GM21619 (cell line): ENCODE results near the gene NMRK2.

Experiments used
- ATAC-seq: cut with Tn5 transposase; IDR thresholded peaks from one replicate; pipeline ENCODE4 v1.9.1; 2021; ENCODE audit not compliant: unreplicated experiment

NMRK2 gene

DNA sequence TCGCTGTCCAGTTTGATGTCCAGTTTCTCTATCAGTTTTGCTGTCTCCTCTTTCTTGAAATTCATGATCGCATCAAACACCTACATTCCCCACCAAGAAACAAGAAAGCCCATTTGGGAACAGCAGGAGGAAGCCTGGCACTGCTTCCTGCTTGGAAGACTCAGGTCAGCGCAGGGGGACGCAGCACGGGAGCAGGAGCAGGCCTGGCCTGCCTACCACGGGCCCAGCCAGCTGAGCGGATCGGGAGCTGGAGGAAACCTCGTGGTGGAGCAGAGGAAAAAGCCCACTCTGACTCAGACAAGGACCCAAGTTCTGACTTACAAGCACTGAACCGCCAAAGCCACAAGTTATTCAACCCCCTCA is 48.5 kb downstream of the NMRK2 start:
- no peak for ATAC-seq

DNA sequence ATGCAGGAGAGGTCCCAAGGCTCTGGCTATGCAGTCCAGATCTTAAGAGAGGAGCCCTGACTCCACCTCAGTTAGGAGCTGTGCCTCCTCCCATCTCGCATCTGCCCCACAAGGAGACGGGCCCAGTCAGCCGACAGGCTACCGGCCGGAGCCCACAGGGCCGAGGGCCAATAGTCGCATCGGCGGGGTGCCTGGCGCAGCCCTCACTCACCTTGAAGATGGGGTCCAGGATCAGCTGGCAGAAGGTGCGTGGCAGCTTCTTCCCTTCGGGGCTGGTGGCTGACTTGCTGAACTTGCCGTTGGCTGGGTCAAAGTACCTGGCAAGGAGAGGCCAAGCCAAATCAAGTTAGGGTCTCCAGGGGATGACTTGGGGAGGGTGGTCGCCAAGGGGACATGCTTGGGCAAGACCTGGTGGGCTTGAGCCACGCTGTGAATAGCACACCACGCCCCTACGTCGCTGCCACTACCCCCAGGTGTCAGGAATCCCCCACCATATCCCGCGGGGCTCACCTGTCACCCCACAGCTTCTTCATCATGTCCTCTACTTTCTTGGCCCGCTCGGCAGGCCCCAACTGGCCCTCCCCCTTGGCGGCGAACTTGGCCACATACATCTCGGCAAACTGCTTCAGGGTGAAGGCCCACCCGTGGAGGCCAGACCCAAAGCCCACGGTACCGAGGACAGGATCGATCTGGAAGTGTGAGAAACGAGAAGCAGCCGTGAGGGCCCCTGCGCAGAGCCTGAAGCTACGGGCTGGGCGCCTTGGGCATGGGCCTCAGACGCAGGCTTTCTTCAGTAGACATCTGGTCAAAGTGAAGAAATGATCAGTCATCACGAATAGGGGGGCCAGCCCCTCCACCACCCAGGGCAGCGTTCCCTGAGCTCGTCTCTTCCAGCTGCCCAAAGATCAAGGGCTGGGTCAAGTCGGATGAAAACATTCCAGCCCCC is 49.1 kb downstream of the NMRK2 start:
- no peak for ATAC-seq

DNA sequence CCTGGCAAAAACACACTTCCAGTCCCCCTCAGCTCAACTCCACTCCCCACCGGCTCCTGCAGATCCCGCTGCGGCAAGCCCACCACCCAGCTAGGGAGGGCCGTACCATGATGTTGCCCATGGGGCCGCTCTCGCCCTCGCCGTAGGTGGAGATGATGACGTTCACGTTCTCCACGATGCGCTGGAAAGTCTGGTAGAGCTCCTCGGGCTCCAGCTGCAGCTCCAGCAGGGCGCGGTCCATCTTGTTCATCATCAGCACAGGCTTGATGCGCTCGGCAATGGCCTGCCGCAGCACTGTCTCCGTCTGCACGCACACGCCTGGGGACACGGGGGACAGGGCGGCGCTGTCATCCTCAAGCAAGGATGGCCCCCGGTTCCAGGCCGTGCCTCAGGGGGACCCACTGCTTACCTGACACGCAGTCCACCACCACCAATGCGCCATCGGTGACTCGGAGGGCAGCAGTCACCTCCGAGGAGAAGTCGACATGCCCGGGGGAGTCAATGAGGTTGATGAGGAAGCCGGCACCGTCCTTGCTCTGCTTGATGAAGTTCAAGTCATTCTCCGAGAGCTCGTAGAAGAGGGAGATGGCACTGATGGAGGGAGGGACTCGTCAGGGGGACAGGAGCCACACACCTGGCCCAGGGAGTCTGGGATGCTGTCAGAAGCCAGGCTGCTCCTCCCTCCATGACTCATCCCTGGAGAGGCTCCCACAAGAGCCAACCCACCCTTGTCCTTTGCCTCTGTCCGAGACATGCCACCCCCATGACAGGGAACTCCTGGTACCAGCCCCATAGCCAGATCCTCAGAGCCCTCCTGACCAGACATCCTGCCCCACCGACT is 50.1 kb downstream of the NMRK2 start:
- ATAC-seq: no peak

DNA sequence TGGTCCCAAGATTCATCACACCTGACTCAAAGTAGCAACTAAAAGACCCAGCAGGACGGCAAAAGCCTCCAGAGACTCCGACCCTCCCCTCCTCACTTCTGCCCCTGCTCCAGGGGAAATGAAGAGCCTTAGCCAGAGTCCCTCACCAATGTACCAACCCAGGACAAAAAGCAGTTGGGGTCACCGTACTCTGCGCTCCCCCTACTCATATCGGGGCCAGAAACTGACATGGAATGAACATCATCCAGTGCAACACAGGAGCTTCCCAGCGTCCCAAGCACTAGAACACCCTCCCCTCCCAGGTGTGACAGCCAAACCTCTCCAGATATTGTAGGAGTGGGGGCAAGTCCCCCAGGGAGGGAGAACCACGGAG is 50.7 kb downstream of the NMRK2 start:
- no peak for ATAC-seq

DNA sequence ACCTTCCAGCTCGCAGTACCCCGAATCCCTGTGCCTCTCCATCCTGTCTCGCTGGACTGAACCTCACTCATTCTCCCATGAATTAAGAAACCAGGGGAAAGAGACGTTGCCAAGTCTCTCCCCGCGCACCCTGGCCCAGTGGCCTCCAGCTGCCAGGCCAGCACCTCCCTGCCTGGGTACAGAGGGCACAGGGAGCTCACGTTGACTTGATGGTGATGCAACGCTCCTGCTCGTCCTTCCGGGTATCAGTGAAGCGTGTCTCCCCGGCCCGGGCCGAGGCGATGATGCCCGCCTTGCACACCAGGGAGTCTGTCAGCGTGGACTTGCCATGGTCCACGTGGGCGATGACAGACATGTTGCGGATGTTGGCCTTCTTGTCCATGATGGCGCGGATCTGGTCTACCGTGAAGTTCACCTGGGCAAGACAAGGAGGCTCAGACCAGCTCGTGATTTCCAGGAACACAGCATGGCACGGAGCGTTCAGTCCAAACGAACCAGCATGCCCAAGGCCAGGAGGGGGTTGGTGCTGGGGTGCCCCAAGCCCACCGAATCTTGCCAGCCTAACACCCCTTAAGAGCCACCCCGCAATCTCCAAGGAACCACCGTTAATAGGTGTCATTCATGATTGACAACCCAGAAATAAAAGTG is 51.2 kb downstream of the NMRK2 start:
- no peak for ATAC-seq

DNA sequence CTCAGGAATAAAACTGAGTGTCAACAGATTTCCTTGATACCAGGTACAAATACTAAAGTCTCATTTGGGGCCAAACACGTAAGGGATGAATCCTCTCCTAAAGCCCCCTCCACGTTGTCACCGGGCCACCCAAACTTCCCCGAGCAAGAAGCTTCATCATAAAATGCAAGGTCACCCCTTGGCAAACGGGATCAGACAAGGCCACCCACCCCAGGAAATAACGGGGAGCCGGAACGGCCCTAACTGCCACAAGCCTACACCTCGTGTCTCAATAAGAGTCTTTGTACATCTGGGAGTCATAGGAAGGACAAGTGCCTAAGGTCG is 51.7 kb downstream of the NMRK2 start:
- ATAC-seq: no peak

DNA sequence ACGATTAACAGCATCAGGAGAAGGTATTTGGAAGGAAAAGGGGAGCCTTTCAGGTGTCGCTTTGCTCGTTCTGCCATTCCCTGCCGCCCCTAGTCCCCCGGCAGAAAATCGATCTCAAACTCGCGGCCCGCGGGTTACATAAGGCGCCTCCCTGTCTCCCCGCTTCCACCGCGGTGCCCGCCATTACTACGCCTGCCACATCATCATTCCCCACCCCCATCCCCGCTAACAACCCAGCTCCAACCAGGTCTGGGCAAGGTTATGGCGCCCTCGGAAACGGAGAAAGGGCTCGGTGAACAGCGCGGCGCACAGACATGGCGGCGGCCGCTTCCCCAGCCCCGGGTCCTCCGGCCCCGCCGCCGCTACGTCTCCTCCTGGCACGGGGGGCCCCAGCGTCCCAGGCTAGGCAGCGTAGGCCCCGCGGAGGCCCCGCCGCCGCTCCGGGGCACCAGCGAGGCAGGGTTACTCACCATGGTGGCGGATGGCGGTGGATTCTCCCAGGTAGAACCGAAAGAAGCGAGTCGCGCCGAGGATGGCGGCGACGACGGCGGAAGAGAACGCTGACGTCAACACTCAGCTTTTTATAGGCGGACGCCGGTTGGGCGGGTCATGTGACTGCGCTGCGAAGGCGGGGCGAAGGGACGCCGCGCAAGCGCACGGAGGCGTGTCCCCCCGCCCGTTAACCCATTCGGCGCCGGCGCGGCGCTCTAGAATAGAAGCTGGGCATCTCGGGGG is 52.2 kb downstream of the NMRK2 start, which contains the start of gene EEF2:
Gene EEF2, minus strand, starts transcription at position 556 of the 735 bp plus-strand sequence. Its CDS starts 83 bp downstream, at position 473.
- ATAC-seq: no peak

DNA sequence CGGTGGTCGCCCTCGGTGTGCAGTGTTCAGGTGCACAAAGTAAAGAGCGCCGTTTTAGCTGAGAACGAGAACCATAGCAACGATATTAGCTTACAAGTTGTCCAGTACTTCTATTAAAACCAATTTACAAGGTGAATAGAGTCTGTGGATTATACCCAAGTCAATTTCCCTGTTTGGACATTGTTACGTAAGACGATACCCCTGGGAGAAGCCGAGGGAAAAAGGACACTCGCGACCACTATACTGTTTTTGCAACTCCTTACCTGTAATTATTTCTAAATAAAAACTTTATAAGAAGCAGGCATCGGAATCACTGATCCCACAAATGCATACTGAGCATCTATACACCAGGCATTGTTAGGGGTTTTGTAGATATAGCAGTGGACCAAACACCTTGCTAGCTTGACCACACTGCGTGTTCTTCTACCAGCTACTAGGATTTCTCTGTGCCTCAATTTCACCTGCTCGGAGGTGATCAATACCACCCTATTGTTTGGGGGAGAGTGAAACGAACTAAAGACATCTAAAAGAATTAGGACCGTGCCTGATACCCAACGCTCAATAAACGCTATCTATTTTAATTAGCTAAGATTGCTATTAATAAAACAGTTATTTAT is 52.9 kb downstream of the NMRK2 start:
- no peak for ATAC-seq

DNA sequence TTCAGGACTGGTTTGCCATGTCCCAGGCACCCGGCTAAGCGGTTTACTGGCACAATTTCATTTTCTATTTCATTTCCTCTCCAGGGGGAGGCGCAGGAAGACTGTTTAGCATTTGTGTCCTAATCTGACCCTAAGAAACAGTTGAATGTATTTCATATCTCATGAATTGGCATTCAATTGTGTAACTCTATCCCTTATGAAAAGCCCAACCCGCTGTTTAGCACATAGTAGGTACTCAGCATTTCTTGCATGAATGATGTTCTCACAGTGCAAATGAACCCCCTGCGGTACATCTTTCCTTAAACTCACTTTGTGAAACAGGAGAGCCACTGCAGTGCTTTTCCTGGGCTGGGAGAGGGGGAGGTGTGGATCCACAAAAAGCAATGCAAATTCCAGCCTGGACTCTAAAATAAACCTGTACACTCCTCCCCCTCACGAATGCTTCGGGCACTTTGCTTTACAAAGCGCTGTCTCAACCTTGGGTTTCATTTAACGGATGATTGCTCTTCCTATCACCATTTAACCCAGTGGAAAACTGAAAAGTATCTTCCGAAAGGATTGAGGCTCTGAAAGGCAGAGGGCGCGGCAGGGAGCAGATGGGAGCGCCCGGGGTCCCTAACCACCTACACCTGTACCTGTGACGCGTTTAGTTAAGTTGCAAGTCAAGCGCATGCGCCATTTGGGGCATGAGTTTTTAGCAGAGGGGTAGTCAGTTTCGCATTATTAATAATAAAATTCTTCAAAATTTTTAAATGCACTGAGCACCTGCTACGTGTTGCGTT is 53.6 kb downstream of the NMRK2 start:
- no peak for ATAC-seq

DNA sequence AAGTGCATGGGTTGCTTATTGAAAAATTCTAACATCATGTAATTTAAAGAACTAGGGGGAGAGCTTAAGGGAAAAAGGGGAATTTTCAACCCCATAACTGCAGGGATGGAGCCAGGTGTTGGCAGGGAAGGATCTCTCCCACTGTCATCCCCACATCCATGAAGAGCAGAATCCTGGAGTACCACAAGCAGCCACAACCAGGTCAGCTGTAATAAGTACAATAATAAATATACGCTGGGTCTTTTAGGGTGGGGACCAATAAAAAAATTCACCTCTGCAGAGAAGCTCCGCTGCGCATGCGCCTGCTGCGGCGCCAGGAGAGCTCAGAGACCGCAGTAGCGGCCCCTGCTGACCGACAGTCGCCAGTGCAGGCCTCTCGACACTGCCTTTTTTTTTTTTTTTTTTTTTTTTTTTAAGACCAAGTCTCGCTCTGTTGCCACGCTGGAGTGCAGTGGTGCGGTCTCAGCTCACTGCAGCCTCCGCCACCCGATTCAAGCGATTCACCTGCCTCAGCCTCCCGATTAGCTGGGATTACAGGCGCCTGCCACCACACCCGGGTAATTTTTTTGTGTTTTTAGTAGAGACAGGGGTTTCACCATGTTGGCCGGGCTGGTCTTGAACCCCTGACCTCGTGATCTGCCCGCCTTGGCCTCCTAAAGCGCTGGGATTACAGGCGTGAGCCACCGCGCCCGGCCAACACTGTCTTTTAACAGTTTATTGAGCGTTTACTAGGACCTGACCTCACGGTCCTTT is 54.9 kb downstream of the NMRK2 start:
- no peak for ATAC-seq

DNA sequence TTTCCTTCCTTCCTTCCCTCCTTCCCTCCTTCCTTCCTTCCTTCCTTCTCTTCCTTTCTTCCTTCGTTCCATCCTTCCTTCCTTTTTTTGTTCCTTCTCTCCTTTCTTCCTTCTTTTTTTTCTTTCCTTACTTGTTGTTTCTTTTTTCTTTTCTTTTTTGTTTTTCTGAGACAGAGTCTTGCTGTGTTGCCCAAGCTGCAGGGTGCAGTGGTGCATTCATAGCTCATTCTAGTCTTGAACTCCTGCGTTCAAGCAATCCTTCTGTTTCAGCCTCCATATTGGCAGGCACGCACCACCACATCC is 57.9 kb downstream of the NMRK2 start:
- no peak for ATAC-seq
